ENCODE data around the gene NUDT8. TPM values are rescaled to one million over a fixed set of nuclear protein-coding genes. Genes with fewer than 3 reads are reported as not detected.
"Not testable (repeated sequence)": the region's sequence is repeated elsewhere in the genome, so short reads cannot be mapped to it uniquely, and the experiment has no call there.

NUDT8 gene
- total and polyA plus RNA-seq, 2 donors (not counting 1 experiment from before 2014, with no cell fraction given) = 6.9 to 7.1 TPM

DNA sequence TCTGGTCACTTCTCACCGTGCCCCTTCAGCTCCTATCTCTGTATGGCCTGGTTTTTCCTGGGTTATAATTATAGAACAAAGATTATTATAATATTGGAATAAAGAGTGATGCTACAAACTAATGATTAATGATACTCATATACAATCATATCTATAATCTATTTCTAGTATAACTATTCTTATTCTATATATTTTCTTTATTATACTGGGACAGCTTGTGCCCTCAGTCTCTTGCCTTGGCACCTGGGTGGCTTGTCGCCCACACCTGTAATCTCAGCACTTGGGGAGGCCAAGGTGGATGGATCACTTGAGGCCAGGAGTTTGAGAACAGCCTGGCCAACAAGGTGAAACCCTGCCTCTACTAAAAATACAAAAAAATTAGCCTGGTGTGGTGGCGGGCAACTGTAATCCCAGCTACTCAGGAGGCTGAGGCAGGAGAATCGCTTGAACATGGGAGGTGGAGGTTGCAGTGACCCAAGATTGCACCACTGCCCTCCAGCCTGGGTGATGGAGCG lies 30.0 kb upstream of the NUDT8 start:
- not testable (repeated sequence) for H3K4me3 Mint-ChIP-seq; H3K9ac ChIP-seq (ENCODE audit: low read length); H3K27ac Mint-ChIP-seq; H2AFZ ChIP-seq (ENCODE audit: insufficient read depth, low read depth, low read length, poor library complexity, severe bottlenecking); H4K20me1 ChIP-seq (ENCODE audit: control insufficient read depth, insufficient read depth, low read length, poor library complexity, severe bottlenecking); H3K27ac ChIP-seq (ENCODE audit: low read length in 2 of 2); ATAC-seq (ENCODE audit: low read depth); H3K27me3 Mint-ChIP-seq; H3K9me3 Mint-ChIP-seq (ENCODE audit: insufficient read depth); DNase-seq; H3K36me3 ChIP-seq (replicated peaks in 1 of 2; ENCODE audit: control extremely low read depth in 1 of 2, control insufficient read depth in 1 of 2, extremely low read depth in 1 of 2, insufficient read depth in 2 of 2, low read length in 1 of 2); H3K79me2 ChIP-seq (ENCODE audit: control insufficient read depth, insufficient read depth, low read length); H3K4me3 ChIP-seq (ENCODE audit: control extremely low read depth in 1 of 5, extremely low read depth in 1 of 5, insufficient read depth in 1 of 5, low read depth in 2 of 5, low read length in 4 of 5); H3K4me1 Mint-ChIP-seq; H3K27me3 ChIP-seq (replicated peaks in 1 of 4; ENCODE audit: control extremely low read depth in 1 of 4, control insufficient read depth in 3 of 4, insufficient read depth in 4 of 4, low read length in 3 of 4)
- ChIA-PET POLR2A (interaction anchor here (1.0 to 1.3 kb wide), 3 partner anchors 29 to 246 kb away, joined by 3 to 6 read pairs (median 4); partner anchors contain the start of gene NUDT8), CTCF (interaction anchor here (0.6 to 9.0 kb wide), 20 partner anchors 8 to 617 kb away, joined by 3 to 149 read pairs (median 3); partner anchors contain the start of genes ACY3 and NUDT8)
- H3K9me3 ChIP-seq (ENCODE audit: control extremely low read depth in 1 of 3, control insufficient read depth in 2 of 3, insufficient read depth in 1 of 3, low read length in 2 of 3) = peaks cover 0 to 20% (median 15%) of the 10 kb centered on the region in 3 donors
- H3K4me2 ChIP-seq (replicated peaks; ENCODE audit: low read depth, low read length, poor library complexity, severe bottlenecking) = peak overlapping the region; percentile 54
- WGBS (ENCODE audit: insufficient coverage) = no CpG with 5 or more reads among the region's 5 CpGs
- TF ChIP-seq, protein P1, sequence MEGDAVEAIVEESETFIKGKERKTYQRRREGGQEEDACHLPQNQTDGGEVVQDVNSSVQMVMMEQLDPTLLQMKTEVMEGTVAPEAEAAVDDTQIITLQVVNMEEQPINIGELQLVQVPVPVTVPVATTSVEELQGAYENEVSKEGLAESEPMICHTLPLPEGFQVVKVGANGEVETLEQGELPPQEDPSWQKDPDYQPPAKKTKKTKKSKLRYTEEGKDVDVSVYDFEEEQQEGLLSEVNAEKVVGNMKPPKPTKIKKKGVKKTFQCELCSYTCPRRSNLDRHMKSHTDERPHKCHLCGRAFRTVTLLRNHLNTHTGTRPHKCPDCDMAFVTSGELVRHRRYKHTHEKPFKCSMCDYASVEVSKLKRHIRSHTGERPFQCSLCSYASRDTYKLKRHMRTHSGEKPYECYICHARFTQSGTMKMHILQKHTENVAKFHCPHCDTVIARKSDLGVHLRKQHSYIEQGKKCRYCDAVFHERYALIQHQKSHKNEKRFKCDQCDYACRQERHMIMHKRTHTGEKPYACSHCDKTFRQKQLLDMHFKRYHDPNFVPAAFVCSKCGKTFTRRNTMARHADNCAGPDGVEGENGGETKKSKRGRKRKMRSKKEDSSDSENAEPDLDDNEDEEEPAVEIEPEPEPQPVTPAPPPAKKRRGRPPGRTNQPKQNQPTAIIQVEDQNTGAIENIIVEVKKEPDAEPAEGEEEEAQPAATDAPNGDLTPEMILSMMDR (IDR thresholded peaks at IDR 0.05) = peak; percentile 61
- intact Hi-C loops (cut with micrococcal nuclease) = loop anchor here (1.0 kb wide), 5 partner anchors 11 to 87 kb away; partner anchors contain the start of gene NUDT8
- H3K4me1 ChIP-seq (ENCODE audit: control insufficient read depth in 2 of 2, insufficient read depth in 2 of 2, low read length in 2 of 2) = peaks cover 8 to 11% of the 10 kb centered on the region in 2 donors

DNA sequence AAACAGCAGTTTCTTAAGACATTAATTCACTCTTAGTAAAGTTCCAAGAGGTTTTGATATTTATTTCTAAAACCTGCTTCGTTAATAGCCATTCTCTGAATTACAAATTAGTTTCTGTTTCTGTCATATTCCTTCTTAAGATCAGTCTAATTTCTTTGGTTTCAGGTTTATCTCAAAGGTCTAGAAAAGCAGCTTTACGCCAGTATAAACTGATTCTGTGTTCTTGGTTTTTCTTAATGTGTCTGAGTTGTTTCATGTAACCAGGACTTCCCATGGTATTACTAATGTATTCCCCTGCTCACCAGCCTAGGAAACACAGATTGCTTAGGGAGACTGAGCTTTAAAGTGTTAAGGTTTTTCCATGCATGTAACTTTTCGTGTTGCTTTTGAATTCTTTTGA lies 27.6 kb upstream of the NUDT8 start:
- H2AFZ ChIP-seq (ENCODE audit: insufficient read depth, low read depth, low read length, poor library complexity, severe bottlenecking) = no peak overlapping the region
- WGBS (ENCODE audit: insufficient coverage) = 50% methylated on average over 2 of the region's 3 CpGs
- no peaks in the 10 kb centered on the region for H3K79me2 ChIP-seq (ENCODE audit: control insufficient read depth, insufficient read depth, low read length)
- Mint-ChIP-seq H3K27me3 (no peaks in the 10 kb centered on the region), H3K4me1 (peaks cover 9% of the 10 kb centered on the region), H3K9me3 (ENCODE audit: insufficient read depth) (no peaks in the 10 kb centered on the region), H3K4me3 (no peak overlapping the region), H3K27ac (no peak overlapping the region)
- no peak overlapping the region for H3K4me3 ChIP-seq (ENCODE audit: control extremely low read depth in 1 of 5, extremely low read depth in 1 of 5, insufficient read depth in 1 of 5, low read depth in 2 of 5, low read length in 4 of 5)
- ChIA-PET CTCF (interaction anchor here (1.2 to 9.0 kb wide), 6 partner anchors 9 to 42 kb away, joined by 3 to 149 read pairs (median 6); partner anchors contain the start of genes ACY3 and NUDT8), POLR2A (no interaction called here)
- no peak overlapping the region for H3K9ac ChIP-seq (ENCODE audit: low read length)
- no peak overlapping the region for H3K27ac ChIP-seq (ENCODE audit: low read length in 2 of 2)
- TF ChIP-seq EZH2 (IDR thresholded peaks at IDR 0.05; ENCODE audit: borderline replicate concordance, insufficient read depth, low read depth, low read length, poor library complexity, severe bottlenecking) = no peak
- TF ChIP-seq, protein P1 (IDR thresholded peaks at IDR 0.05) = no peak
- no peaks in the 10 kb centered on the region for H3K27me3 ChIP-seq (replicated peaks in 1 of 4; ENCODE audit: control extremely low read depth in 1 of 4, control insufficient read depth in 3 of 4, insufficient read depth in 4 of 4, low read length in 3 of 4)
- H4K20me1 ChIP-seq (ENCODE audit: control insufficient read depth, insufficient read depth, low read length, poor library complexity, severe bottlenecking) = no peaks in the 10 kb centered on the region
- peaks cover 8 to 11% of the 10 kb centered on the region in 2 donors for H3K4me1 ChIP-seq (ENCODE audit: control insufficient read depth in 2 of 2, insufficient read depth in 2 of 2, low read length in 2 of 2)
- DNase-seq = no peak
- no peak for ATAC-seq (ENCODE audit: low read depth)
- intact Hi-C loops (cut with micrococcal nuclease) = no loop called here
- H3K4me2 ChIP-seq (replicated peaks; ENCODE audit: low read depth, low read length, poor library complexity, severe bottlenecking) = no peak overlapping the region
- H3K9me3 ChIP-seq (ENCODE audit: control extremely low read depth in 1 of 3, control insufficient read depth in 2 of 3, insufficient read depth in 1 of 3, low read length in 2 of 3) = peaks cover 0 to 22% (median 15%) of the 10 kb centered on the region in 3 donors
- no peaks in the 10 kb centered on the region for H3K36me3 ChIP-seq (replicated peaks in 1 of 2; ENCODE audit: control extremely low read depth in 1 of 2, control insufficient read depth in 1 of 2, extremely low read depth in 1 of 2, insufficient read depth in 2 of 2, low read length in 1 of 2)

All from B cell (primary cell).